ENCODE measurements around the gene SUN1.
A peak's percentile ranks its signal among the peaks of the same experiment; 100 is the strongest.

SUN1 gene

GRCh38 chr7:873367-874002 lies 41.2 kb downstream of the SUN1 start:
- Histone ChIP-seq H3K4me3 (no peak overlapping the region), H3K27ac (peak overlapping the region in 15 of 21 experiments; percentile 2 to 79 (median 41))

DNA sequence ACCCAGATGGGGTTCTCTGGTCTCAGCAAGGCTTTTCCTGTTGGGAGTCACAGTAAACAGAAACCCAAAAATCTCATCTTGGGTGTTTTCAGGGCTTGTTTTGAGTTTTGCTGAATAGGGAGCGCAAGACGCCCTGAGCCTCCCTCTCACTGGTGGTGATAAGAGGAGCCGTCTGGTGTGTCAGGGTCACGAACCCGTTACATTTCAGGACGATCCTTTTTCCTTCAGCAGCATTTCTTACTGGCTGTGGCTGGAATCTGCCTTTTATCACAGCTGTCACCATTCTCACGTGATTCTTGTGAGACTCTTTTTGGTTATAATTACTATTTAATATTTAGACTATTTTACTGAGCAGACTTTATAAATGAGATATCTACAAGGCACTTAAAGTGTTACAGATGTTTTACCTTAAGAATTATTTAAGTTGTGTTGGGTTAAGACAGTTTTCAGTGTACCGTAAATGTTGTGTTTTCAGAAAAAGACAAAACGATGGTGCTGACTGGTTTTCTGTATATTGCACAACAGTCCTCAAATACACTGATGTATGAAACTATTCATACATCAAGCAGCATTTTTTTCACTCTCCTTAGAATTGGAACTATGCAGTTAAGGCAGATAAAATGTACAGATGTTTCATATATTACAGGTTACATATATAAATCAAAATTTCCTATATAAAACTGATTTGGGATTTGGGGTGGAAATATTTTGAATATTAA lies 41.9 kb downstream of the SUN1 start:
- Histone ChIP-seq H3K27ac (peak overlapping the region in 14 of 21 experiments; percentile 2 to 79 (median 38)), H3K4me3 (no peak overlapping the region)

GRCh38 chr7:875051-875450 lies 42.8 kb downstream of the SUN1 start:
- no peak overlapping the region for H3K4me3 ChIP-seq
- H3K27ac ChIP-seq = peak overlapping the region in 11 of 21 experiments; percentile 76 to 88 (median 83)

DNA sequence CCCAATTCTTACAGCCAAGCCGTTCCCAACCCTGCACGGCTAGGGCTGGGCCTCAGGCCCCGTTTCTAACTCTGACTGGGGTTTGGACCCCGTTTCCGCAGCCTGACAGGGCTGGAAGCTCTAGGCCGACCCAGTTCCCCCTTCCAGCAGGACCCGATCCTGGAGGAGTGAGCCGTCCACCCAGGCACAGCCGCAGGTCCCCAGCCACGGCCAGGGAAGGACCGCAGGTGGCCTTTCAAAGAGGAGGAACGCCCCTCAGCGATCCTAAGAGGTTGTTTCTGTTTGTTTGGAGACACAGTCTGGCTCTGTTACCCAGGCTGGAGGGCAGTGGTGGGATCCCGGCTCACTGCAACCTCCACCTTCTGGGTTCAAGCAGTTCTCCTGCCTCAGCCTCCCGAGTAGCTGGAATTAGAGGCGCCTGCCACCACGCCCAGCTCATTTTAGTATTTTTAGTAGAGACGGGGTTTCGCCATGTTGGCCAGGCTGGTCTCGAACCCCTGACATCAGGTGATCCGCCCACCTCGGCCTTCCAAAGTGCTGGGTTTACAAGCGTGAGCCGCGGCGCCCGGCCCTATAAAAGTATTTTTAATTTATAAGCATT lies 43.3 kb downstream of the SUN1 start:
- Histone ChIP-seq H3K4me3 (peak overlapping the region; percentile 22 to 86 (median 27)), H3K27ac (peak overlapping the region in 19 of 21 experiments; percentile 62 to 88 (median 82))

DNA sequence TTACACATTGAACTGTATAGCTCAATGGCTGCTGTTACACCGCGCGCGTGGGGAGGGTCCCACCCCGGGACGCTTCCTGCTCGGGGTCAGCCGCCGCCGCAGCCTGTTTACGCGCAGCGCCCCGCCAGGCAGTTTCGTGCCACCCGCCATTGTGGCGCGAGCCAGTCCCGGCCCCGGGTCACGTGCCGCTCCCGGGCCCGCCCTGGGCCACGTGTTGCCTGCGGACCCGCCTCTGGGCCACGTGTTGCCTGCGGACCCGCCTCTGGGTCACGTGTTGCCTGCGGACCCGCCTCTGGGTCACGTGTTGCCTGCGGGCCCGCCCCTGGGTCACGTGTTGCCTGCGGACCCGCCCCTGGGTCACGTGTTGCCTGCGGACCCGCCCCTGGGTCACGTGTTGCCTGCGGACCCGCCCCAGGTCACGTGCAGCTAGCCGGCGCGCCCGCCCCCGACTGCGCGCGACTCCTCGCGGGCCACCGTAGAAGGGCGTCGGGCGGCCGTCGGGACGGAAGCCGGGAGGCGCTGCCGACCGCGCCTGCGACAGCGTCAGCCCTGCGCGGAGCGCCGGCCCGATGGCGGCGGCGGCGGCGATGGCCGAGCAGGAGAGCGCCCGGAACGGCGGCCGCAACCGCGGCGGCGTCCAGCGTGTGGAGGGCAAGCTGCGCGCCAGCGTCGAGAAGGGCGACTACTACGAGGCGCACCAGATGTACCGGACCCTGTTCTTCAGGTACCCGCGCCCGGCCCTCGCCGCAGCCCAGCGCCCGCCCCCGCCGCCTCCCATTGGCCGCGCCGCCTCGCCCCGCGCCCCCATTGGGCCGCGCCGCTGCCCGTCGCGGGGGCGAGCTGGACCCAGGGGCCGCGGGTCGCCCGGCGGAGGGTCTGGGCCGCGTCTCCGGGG lies 44.0 kb downstream of the SUN1 start, which contains the start of gene GET4:
Gene GET4 (plus strand): TSS at position 478 of the 895 bp plus-strand sequence. CDS start 92 bp downstream, at position 570.
- peak within 1 kb of the TSS; percentile 74 to 94 (median 84) for H3K4me3 ChIP-seq

GRCh38 chr7:876972-877311 lies 44.7 kb downstream of the SUN1 start:
- Histone ChIP-seq H3K27ac (peak overlapping the region; percentile 68 to 93 (median 88)), H3K4me3 (peak overlapping the region; percentile 74 to 94 (median 84))

More for the DNA sequence above, 44.0 kb downstream of the SUN1 start, which contains the start of gene GET4:
- peak within 1 kb of the TSS; percentile 68 to 93 (median 88) for H3K27ac ChIP-seq

DNA sequence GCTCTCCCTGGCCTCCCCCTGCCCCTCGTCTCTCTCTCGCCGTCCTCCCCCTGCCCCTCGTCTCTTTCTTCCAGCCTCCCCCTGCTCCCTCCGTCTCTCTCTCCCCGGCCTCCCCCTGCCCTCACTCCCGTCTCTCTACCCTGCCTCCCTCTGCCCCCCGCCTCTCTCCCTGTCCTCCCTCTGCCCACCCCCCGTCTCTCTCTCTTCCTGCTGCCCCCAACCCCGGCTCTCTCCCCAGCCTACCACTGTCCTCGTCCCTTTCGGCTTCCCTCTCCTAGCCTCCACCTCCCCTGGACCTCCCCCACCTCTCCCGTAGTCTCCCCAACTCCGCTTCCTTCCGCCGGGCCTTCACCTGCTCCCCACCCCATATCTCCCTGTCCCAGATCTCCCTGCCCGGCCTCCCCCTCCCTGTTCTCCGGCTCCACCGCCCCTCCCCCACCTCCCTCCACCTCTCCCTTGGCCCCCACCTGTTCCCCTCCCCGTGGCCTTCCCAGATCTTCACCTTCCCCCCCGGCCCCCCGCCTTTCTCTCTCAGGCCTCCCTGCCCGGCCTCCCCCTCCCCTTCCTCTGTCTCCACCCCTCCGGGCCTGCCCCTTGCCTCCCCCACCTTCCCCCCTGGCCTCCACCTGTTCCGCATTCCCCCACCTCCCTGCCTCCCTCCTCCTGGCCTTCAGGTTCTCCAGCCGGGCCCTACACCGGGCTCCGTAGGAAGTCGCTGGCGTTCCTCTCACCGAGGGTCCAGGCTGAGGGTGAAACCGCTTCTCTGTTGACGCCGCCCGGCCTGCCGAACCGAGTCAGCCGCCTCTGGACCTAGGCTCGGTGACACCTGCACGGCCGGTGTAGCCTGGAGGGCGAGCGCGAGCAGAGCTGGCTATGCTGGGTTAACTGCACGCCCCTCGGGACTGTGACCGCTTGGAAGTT lies 45.3 kb downstream of the SUN1 start:
- peak overlapping the region; percentile 68 to 93 (median 88) for H3K27ac ChIP-seq
- peak overlapping the region; percentile 74 to 94 (median 84) for H3K4me3 ChIP-seq

DNA sequence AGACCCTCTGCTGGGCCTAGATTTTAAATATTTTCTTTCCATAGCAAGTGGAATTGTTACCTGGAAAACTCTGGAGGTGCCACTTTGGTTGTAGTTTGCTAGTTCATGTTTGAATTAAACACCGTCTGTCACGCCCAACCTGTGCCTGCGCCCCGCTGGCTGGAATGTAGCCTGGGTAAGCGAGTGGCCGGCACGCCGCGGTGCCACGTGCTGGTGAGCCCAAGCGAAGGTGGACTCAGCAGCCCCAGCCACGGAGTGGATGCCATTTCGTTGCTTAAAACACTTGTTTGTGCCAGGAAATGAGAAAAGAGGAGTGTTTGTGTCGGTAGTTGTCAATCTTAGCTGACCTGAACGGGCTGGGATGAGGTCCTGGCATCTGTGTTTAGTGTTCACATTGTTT lies 46.8 kb downstream of the SUN1 start:
- H3K27ac ChIP-seq = peak overlapping the region in 1 of 21 experiments; percentile 2
- H3K4me3 ChIP-seq = no peak overlapping the region

- Histone ChIP-seq H3K27ac (no peak overlapping the region), H3K4me3 (no peak overlapping the region)
Observed at GRCh38 chr7:879706-880105, 47.4 kb downstream of the SUN1 start.

GRCh38 chr7:880450-880849 lies 48.2 kb downstream of the SUN1 start:
- Histone ChIP-seq H3K27ac (no peak overlapping the region), H3K4me3 (no peak overlapping the region)

DNA sequence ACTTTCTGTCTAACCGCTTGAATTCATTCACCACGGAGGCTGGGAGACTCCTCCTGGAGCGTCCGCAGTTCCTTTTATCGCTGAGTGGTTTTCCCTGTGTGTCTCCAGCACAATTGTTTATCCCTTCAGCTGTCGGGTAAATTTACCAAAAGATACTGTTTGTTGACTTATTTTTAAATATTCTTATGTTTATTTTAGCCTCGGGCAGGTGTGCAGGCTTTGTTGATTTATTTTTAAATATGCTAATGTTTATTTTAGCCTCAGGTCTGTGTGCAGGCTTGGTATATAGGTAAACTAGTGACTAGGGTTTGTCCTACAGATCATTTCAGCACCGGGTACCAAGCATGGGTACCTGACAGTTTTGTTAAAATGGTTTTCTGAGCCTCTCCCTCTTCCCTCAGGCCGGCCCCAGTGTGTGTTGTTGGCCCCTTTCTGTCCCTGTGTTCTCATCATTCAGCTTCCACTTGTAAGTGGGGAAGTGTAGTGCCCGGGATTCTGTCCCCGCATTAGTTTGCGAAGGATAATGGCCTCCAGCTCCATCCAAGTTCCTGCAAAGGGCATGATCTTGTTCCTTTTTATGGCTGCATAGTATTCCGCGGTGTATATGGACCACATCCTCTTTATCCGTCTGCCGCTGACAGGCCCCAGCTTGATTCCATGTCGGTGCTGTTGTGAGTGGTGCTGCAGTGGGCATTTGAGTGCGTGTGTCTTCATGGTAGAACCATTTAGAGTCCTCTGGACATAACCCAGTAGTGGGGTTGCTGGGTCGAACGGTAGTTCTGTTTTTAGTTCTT lies 49.4 kb downstream of the SUN1 start:
- H3K4me3 ChIP-seq = no peak overlapping the region
- H3K27ac ChIP-seq = no peak overlapping the region

- peak overlapping the region in 1 of 21 experiments; percentile 47 for H3K27ac ChIP-seq
- H3K4me3 ChIP-seq = no peak overlapping the region
Observed at GRCh38 chr7:882336-883035, 50.2 kb downstream of the SUN1 start.

DNA sequence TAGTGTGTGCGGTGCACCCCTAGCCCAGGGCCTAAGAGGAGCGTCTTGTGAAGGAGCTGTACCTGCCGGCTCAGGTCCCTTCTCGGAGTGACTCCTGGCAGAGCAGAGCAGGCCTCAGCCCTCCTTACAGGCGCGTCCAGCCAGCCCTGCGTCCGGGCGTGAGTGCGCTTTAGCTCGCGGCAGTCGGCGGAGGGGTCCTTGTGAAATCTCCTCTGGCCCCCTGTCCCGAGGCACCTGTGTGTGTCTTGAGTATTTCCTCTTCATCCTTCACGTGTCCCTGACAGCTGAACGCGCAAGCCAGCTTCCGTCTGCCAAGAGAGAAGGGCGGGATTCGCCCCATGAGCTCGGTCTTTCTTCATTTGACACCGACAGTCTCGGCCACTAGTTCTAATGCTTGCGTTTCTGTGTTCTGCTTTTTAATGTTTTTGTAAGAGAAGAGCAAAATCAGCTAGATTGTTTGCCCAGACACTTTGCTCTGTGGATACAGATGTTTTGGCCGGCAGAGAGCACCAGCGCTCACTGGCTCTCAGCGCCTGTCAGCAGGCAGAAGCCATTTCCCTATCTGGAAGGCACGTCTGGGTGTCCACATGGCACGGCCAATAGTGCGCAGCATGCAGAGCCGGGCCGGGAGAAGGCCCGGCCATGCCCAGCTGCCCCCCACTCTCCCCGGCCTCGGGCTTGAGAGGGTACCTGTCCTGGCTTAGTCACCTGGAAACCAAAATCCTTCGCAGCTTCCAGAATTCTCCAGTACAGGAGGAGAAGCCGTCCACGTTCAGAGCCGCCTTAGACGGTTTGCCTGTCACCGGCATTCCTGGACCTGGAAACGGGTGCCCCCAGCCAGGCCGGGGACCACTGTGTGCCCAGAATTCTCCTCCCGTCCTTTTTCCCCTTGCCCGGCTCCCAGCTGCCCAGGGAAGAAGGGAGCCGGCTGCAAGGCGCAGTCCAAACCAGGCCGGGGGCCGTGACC lies 51.1 kb downstream of the SUN1 start:
- Histone ChIP-seq H3K27ac (peak overlapping the region in 2 of 21 experiments; percentile 15 to 47), H3K4me3 (no peak overlapping the region)

- Histone ChIP-seq H3K4me3 (no peak overlapping the region), H3K27ac (peak overlapping the region in 2 of 21 experiments; percentile 30 to 47)
Observed at GRCh38 chr7:884191-885003, 52.1 kb downstream of the SUN1 start.

DNA sequence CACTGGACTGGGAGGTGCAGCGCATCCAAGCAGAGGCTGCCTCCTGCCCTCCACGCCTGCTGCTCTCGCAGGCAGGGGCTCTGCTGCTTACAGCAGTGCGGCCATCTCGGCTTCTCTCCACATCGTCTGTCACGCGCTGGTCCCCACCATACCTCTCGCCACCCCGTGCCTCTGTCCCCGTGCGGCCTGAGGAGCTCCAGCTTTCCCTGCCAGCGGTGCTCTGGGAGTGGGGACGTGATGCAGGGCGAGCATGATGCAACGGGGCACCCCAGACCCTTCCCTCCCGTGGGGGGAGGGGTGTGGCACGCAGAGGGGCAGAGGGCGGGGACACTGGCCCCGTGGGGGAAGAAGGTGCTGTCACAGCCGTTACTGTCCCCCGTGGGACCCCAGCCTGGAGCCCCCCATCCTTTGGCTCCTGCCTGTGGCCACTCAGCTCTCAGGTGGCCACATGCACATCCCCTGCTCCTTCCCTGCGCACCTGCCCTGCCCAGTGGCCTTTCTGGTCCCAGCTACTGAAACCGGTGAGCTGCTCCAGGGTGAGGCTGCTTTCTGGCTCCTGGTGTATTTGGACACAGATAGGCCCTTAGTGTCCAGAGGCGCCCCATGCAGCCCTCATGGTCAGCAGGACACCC lies 53.1 kb downstream of the SUN1 start:
- Histone ChIP-seq H3K4me3 (no peak overlapping the region), H3K27ac (no peak overlapping the region)

Measured in skin epidermis (tissue), 12 donors.